Loucy (cell line): Measurements from ENCODE around the gene TLN1.

Source experiments
- H2AFZ ChIP-seq: fragments of 200-600 bp; sonication (generic); 2 replicates; pipeline ENCODE4 v1.6.0; 2016; ENCODE audit warnings: antibody characterized with exemption, mild to moderate bottlenecking, low read length, moderate library complexity
- H3F3A ChIP-seq: fragments of 200-600 bp; 2 replicates; pipeline ENCODE4 v1.6.0; 2016; ENCODE audit warnings: antibody characterized with exemption, low read depth, mild to moderate bottlenecking
- H3K27me3 ChIP-seq: fragments of 200-600 bp; sonication (generic); 2 replicates; pipeline ENCODE4 v1.6.1; 2014; ENCODE audit warnings: low read length, mild to moderate bottlenecking; ENCODE audit not compliant: insufficient read depth, poor library complexity, severe bottlenecking
- H3K36me3 ChIP-seq: fragments of 200-600 bp; sonication (generic); 2 replicates; pipeline ENCODE4 v1.6.1; 2016; ENCODE audit warnings: low read length; ENCODE audit not compliant: insufficient read depth
- H3K4me1 ChIP-seq: fragments of 200-600 bp; sonication (generic); 2 replicates; pipeline ENCODE4 v1.5.1; 2014; ENCODE audit warnings: low read length, mild to moderate bottlenecking; ENCODE audit not compliant: insufficient read depth, poor library complexity, severe bottlenecking
- H3K4me2 ChIP-seq: fragments of 200-600 bp; sonication (generic); 2 replicates; pipeline ENCODE4 v1.6.0; 2014; ENCODE audit warnings: antibody characterized with exemption, low read length, low read depth, mild to moderate bottlenecking; ENCODE audit not compliant: poor library complexity, severe bottlenecking
- H3K4me3 ChIP-seq: fragments of 200-600 bp; sonication (generic); 2 replicates; pipeline ENCODE4 v1.5.1; 2014; ENCODE audit warnings: low read length, mild to moderate bottlenecking, mixed read lengths; ENCODE audit not compliant: poor library complexity, severe bottlenecking
- H3K79me2 ChIP-seq: fragments of 200-600 bp; sonication (generic); 2 replicates; pipeline ENCODE4 v1.6.1; 2014; ENCODE audit warnings: low read length; ENCODE audit not compliant: insufficient read depth
- H3K9ac ChIP-seq: fragments of 200-600 bp; sonication (generic); 2 replicates; pipeline ENCODE4 v1.6.0; 2014; ENCODE audit warnings: mild to moderate bottlenecking, low read depth, low read length, moderate library complexity; ENCODE audit not compliant: poor library complexity, severe bottlenecking
- H3K9me2 ChIP-seq: fragments of 200-600 bp; sonication (generic); replicated peaks from 2 replicates; pipeline ENCODE4 v1.6.1; 2016; ENCODE audit warnings: low read depth, low read length, mixed read lengths
- H3K9me3 ChIP-seq: fragments of 200-600 bp; sonication (generic); 2 replicates; pipeline ENCODE4 v1.6.1; 2014; ENCODE audit warnings: mild to moderate bottlenecking, antibody characterized with exemption, low read length, low read depth; ENCODE audit not compliant: insufficient read depth
- H4K20me1 ChIP-seq: fragments of 200-600 bp; sonication (generic); 2 replicates; pipeline ENCODE4 v1.6.0; 2014; ENCODE audit warnings: antibody characterized with exemption, low read length, mild to moderate bottlenecking; ENCODE audit not compliant: insufficient read depth, poor library complexity, severe bottlenecking
- CTCF ChIP-seq: fragments of 200-600 bp; sonication (generic); conservative IDR thresholded peaks from 2 replicates; pipeline ENCODE4 v1.5.1; 2014; ENCODE audit warnings: mild to moderate bottlenecking, antibody characterized with exemption, low read length
- EZH2phosphoT487 ChIP-seq: fragments of 200-600 bp; IDR thresholded peaks from 2 replicates; pipeline ENCODE4 v1.6.1; 2018; ENCODE audit warnings: antibody characterized with exemption, mild to moderate bottlenecking, moderate library complexity, borderline replicate concordance

Gene TLN1

GRCh38 chr9:35730486-35730854 lies 1.5 kb downstream of the TLN1 start:
- peak overlapping the region; percentile 99 for H3K4me2 ChIP-seq
- peak overlapping the region; percentile 92 for H3K9ac ChIP-seq
- peaks cover 75% of the 10 kb centered on the region for H3K79me2 ChIP-seq
- no peaks in the 10 kb centered on the region for H3K27me3 ChIP-seq
- no peaks in the 10 kb centered on the region for H3K9me2 ChIP-seq
- H3K9me3 ChIP-seq = no peaks in the 10 kb centered on the region
- peaks cover 8% of the 10 kb centered on the region; the same call in 1 of the 2 replicates for H3K36me3 ChIP-seq
- H3F3A ChIP-seq = peaks cover 17% of the 10 kb centered on the region
- peak overlapping the region; percentile 81 for H3K4me3 ChIP-seq
- peaks cover 56% of the 10 kb centered on the region for H3K4me1 ChIP-seq
- peaks cover 36% of the 10 kb centered on the region for H4K20me1 ChIP-seq
- no peak for TF ChIP-seq EZH2phosphoT487
- TF ChIP-seq CTCF = no peak
- no peak overlapping the region for H2AFZ ChIP-seq

DNA sequence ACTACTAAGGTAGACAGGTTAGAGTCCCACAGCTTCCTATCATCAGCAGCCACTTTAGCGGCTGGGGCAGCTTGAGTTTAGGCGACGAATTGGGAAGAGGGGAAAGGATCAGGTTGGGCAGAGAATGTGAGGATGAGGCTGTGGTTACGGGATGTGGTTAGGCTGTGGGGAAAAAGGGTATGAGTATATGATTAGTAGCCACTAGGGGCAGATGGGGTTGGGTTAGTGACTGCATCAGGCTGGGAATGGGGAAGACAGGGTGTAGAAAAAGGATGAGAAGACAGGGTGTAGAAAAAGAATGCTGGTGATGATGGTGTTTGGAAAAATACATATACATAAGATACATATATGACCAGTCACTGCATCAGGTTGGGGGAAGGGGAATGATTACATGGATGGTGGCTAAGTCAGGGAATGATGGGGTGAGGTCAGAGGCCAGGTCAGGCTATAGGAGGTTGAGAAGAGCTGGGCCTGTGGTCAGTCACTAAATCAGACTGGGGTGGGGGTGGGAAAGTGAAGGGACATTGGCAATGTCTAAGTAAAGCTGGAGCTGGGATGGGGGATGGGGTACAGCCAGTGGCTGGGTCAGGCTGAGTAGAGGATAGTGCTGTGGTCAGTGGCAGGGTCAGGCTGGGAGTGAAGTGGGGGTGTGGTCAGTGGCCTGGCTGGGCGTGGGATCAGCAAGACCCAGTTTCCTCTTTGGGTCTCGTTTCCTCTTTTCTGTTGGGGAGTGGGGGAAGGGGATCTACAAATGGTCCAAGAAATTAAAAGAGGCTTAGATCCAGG lies 2.1 kb downstream of the TLN1 start:
- peak overlapping the region; percentile 81 for H3K4me3 ChIP-seq
- peak overlapping the region; percentile 99 for H3K4me2 ChIP-seq
- H3K36me3 ChIP-seq = peaks cover 8% of the 10 kb centered on the region; the same call in 1 of the 2 replicates
- H3K9ac ChIP-seq = peak overlapping the region; percentile 92
- peak; percentile 77 for TF ChIP-seq CTCF
- no peak for TF ChIP-seq EZH2phosphoT487
- H3K9me3 ChIP-seq = no peaks in the 10 kb centered on the region
- peaks cover 56% of the 10 kb centered on the region for H3K4me1 ChIP-seq
- H2AFZ ChIP-seq = no peak overlapping the region
- H4K20me1 ChIP-seq = peaks cover 36% of the 10 kb centered on the region
- H3K79me2 ChIP-seq = peaks cover 79% of the 10 kb centered on the region
- H3F3A ChIP-seq = peaks cover 17% of the 10 kb centered on the region
- H3K27me3 ChIP-seq = no peaks in the 10 kb centered on the region
- no peaks in the 10 kb centered on the region for H3K9me2 ChIP-seq

- Histone ChIP-seq H3K36me3 (peaks cover 15% of the 10 kb centered on the region; the same call in 1 of the 2 replicates), H3K79me2 (peaks cover 71% of the 10 kb centered on the region), H3K9me2 (no peaks in the 10 kb centered on the region), H3K9ac (peak overlapping the region; percentile 92), H3K4me1 (peaks cover 56% of the 10 kb centered on the region), H4K20me1 (peaks cover 33% of the 10 kb centered on the region), H3K4me2 (peak overlapping the region; percentile 99), H3F3A (peaks cover 17% of the 10 kb centered on the region), H3K9me3 (no peaks in the 10 kb centered on the region), H2AFZ (no peak overlapping the region), H3K27me3 (no peaks in the 10 kb centered on the region), H3K4me3 (peak overlapping the region; percentile 81)
- no peak for TF ChIP-seq EZH2phosphoT487
- no peak for TF ChIP-seq CTCF
These were observed 2.9 kb downstream of the TLN1 start for GRCh38 chr9:35729101-35729500.
